Suppressor macrophage (primary cell): ENCODE measurements around the gene LYRM4.
"Not testable (repeated sequence)": the region's sequence is repeated elsewhere in the genome, so short reads cannot be mapped to it uniquely, and the experiment has no call there.

ENCODE experiments used
- DNase-seq, 4 experiments: peaks; one replicate each; pipeline ENCODE4 v3.0.0-alpha.2; 2020 to 2022

Gene LYRM4

DNA sequence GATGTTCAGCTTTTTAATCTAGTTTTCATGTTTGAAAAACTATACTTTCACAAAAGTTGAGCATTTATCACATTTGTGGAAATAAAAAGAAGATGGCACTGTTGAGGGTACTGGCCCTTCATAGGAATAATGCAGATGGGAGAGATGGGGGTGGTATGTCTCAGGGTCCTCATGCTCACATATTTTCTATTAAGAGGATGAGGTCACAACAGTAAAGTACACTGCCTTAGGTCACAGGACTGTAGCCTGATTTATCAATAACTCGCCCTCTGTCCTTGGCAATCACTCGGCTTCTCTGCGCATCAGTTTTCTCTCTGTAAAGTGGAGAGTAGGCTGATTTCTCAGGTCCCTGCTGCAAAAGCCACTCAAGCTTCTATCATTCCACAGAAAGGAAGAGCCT lies 119.7 kb downstream of the LYRM4 start:
- peak in 1 of 4 experiments; percentile 35 for DNase-seq

DNA sequence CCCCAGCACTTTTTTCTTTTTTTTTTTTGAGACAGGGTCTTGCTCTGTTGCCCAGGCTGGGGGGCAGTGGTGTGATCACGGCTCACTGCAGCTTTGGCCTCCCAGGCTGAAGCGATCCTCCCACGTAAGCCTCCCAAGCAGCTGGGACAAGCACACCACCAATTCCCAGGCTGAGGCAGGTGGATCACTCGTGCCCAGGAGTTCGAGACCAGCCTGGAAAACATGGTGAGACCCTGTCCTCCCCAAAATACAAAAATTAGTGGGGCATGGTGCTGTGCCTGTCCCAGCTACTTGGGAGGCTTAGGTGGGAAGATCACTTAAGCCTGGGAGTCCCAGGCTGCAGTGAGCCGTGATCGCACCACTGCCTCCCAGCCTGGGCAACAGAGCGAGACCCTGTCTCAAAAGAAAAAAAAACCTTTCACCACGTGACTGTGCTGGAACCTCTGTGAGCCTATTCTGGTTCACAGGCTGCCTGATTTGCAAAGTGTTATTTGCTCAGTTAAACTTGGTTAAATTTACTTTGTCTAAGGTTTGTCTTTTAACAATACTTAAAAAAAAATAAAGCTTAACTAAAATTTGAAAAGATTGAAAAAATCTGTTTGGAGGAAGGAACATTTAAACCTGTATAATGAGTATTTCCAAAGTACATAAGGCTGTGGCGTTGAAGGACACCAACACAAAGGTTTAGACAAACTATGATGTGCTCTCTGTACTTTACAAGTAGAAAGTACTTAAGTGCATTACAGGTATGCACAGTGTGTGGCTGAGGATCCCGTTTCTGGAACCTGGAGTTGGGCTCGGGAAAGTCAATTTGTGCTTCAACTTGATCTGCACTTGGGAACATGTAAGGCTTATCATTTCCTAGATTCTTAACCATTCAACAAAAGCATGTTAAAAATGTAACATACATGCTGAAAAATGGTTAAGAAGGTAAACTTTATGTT lies 120.7 kb downstream of the LYRM4 start:
- DNase-seq = no peak

DNA sequence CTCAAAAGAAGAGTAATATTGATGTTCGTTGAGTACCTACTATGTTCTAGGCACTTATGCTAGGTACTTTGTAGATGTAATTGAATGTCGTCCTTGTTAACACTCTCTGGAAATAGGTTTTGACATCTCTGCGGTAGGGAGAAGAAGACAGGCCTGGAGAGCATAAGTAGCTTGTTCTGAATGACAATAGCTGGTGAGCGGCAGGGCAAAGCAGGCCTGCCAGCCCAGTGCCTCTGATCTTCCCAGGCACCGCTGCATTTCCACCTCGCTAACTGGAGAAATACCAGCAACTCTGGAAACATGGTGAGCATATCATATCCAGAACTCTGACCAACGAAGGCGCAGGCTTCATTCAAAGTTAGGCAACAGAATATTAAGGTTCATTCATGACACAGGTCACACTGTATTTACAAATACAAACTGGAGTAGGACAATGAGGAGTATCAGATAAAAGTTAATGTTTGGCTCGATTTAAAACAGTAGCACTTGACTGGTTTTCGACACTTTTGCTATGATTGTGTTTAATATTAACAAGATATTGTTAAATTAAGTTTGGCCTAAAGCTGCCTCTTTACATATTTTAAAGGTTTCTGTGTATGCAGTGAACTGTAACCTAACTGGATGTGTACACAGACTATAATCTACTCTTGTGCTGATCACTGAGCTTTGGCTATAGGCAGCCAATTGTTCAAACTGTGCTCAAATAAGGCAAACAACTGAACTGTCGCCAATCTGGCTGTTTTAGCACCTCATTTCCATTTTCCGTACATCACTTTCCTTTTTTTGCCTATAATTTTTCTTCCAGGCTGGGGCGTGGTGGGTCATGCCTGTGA lies 121.5 kb downstream of the LYRM4 start:
- DNase-seq = no peak

DNA sequence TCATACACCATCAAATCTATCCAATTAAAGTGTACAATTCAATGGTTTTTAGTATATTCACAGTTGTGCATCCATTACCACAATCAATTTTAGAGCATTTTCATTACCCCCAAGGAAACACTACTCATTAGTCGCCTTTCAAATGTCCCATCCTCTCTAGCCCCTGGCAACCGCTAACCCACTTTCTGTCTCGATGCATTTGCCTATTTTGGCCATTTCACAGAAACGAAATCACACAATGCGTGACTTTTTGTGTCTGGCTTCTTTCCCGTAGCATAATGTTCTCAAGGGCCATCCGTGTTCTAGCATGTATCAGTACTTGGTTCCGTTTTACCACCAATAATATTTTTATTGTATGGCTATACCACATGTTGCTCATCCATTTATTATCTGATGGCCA lies 123.9 kb downstream of the LYRM4 start:
- DNase-seq = no peak

DNA sequence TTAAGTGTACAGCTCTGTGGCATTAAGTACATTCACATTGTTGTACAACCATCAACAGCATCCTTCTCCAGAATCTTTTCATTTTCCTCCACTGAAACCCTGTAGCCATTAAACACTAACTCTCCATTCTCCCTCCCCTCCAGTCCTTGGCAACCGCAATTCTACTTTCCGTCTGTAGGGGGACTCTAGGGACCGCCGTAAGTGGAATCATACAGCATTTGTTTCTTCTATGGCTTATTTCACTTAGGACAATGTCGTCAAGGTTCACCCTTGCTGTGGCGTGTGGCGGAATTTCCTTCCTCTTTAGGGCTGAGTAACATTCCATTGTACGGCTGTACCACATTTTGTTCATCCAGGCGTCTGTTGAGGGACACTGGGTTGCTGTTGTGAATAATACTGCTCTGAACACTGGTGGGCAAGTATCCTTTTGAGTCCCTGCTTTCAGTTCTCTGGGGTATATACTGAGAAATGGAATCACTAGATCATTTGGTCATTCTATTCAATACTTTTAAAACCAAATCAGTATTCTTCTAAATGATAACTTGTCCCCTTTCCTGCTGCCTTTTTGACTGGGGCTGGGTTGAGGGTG lies 124.9 kb downstream of the LYRM4 start:
- DNase-seq = peak; percentile 55 to 70 (median 59)

DNA sequence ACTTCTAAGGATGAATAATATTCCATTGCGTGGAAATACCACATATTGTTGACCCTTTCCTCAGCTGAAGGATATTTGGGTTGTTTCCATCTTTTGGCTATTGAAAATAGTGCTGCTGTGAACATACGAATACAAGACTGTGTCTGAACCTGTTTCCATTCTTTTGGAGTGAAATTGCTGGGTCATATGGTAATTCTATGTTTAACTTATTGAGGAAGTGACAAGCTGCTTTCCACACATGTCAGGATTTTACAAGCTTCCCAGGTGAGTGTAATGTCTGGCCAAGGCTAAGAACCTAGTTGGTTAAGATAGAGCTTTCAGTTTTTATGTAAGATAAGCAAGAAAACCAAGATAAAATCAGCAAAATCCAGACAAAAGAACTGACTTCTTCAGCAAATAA lies 126.8 kb downstream of the LYRM4 start:
- DNase-seq = peak in 1 of 4 experiments; percentile 8

DNA sequence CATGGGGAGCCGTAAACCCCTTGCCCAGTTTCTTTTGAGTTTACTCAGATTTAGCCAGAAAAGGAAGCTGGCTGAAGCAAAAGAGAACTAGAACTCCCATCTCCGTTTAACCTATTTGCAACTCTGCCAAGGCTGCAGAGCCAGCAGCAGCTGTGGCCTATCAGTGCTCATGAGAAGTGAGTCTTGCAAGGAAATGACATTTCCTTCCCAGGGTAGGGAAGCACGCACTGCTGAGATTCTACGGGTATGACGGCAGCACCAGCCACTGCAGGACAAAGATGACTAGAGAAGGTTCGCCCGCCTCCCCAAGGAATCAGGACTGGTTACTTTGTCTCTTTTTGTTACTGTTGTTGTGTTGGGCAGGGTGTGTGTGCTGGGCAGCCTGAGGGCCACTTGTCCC lies 128.0 kb downstream of the LYRM4 start:
- peak; percentile 90 to 96 (median 92) for DNase-seq

DNA sequence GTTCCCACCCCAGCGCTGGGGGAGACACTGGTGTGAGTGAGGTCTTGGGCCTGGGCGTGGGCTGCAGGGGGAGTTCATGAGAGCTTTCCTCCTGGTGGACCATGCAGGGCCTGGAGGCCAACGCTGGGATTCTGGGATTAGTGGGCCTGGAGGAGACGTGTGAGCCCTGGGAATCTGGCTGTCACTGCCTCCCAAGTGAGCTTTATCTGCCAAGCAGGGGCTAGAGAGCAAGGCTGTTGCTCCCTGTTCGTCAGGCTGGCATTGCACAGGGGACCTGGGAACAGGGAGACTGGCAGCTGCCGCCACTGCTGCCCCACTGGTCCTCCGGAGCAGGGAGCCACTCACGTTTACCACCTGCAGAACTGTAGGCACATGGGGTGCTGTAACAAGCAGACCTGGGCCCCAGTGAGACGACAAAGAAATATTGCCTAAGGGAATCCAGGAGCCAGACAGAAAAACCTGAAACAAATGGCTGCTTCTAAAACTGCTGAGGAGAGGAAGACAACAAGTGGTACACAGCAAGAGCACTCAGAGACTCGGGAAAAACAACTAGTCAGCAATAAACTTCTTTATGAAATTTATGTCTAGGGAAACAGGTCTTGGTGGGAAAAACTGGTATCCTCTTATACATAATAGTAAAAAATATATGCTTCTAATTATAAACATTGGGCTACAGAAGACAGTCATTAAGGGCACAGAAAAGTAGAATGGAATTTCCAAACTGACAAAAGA lies 130.4 kb downstream of the LYRM4 start:
- no peak for DNase-seq

DNA sequence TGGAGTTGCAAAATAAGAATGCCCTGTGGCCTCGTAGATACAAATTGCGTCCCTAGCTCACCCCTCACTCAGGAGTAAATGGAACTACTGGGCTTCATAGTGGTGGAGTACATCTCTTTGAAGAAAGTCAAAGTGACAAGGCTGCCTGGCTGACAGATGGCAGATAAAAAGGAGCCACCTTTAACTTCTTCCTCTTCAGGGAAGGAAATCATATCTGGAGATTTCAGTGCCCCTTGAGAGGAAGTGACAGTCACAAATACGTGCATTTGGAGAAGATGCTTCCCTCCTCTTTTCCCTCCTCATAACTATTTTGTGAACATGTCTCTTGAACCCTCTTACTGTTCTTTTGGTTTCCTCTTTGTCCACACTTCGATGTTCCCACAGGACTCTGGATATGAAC lies 132.4 kb downstream of the LYRM4 start:
- no peak for DNase-seq

DNA sequence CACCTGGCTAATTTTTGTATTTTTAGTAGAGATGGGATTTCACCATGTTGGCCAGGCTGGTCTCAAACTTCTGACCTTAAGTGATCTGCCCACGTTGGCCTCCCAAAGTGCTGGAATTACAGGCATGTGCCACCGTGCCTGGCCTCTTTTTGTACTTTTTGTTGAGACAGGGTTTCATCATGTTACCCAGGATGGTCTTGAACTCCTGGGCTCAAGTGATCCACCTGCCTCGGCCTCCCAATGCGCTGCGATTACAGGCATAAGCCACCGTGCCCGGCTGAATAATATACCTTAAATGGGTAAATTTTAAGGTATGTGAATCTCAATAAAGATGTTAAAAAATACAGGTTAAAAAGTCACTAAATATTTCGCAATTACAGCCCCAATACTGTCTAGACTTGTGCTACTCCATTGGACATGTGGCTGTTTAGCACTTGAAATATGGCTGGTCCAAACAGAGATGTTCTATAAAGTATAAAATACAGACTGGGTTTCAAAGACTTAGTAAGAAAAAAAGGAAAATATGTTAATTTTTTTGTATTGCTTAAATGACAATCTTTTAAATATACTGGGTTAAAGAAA lies 133.6 kb downstream of the LYRM4 start:
- no peak for DNase-seq

DNA sequence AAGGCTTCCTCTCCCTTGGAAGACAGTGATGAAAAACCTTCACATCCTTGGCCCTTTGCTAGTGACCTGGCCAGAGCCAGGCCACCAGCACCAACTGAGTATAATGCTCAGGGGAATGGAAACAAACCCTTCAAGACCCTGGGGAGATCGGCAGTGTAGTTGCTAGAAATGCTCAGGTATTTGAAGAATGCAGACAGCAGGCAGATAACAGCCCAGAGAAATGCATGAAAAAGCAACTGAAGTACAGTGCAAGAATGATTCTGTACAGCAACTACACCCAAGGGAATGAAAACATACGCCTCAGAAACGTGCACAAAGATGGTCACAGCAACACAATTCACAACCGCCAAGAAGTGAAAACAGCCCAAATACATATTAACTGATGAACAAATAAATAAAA lies 134.5 kb downstream of the LYRM4 start:
- DNase-seq = no peak

DNA sequence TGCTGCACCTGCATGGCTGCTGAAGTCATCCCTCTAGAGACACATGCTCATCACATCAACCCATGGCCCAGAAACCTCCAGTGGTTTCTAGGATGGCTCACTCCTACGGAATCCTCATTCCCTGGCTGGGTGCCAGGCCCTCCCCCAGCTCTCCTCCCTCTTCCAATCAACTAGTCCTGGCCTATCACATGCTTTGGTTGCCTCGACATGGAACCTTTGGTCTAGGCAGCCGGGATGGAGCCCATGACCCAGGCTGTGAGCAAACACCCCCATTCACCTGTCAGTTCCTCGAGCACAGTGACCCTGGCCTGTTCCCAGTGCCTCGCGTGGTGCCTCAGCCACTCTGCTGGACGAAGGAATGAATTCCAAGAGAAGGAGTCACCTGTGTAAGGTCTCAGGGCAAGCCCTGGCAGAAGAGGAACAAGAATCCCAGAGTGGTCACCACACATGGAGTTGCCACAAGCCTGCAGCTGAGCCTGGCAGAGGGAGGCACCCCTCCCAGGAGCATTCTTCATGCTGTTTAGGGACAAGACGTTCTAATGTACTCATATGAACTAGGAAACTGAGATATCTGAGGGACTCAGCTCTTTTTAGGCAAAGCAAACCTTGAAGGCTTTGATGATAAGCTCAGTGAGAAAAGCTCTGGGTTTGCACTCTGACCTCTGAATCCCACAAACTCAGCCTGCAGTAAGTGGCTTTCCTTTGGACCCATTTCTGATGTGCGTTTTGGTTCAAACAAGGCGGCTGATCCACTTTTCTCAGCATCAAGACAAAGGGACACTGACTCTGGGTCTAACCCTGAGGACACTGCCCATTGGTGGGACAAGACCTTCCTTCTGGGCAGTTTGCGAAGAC lies 135.4 kb downstream of the LYRM4 start:
- DNase-seq = no peak

DNA sequence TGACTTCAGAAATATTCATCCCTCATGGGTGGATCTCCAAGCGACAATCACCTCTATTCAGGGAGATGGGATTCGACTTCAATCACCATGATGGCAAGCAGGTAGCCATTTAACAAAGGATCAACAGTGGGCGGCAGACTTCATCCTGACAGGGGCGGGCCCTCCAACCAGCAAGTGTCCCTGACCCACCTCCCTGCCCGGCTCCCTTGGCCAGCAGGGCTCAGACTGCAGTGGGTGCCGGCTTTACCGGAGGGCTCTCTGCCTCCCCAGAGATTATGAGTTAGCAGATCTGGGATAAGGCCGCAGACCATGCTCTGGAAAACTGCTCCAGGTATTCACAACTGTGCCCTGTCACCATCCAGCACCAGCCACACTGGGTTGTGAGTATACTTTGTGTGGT lies 136.2 kb downstream of the LYRM4 start:
- DNase-seq = no peak

DNA sequence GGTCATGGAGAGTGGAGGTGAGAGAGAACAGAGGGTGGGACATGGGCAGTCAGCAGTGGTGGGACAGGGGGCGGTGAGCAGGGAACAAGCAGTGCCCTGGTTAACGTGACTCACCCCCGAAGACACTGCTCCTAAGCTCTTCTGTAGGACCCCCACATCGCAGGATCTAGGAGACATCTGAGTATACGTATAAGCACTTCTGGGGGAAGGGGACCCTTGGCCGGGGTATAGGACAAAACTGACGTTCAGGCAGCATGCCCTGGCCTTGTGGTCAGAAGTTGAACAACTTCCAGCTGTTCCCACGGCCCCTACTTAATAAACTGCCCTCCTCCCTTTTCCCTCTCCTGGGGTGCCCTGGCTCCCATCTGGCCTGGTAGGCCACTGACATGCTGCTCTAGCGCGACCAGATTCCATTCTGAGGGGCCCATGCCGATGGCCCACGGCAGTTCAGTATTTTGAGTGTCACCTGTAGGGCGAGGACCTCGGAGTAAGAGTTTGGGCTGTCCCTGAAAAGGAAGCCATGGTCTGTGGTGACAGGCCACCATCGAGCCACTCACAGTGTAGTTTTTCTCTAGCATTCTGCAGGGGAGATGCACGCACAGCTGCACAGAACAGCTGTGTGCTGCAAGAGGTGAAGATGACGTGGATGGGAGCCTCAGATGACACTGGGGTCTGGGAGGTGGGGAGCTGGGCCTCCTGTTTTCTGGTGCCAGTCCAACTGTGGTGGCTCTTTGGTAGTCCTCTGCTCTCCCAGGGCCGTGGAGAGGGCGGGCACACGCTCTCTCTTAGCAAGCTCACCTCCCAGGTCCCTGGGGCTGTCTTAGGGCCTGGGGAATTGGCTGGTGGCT lies 137.2 kb downstream of the LYRM4 start:
- DNase-seq = no peak

DNA sequence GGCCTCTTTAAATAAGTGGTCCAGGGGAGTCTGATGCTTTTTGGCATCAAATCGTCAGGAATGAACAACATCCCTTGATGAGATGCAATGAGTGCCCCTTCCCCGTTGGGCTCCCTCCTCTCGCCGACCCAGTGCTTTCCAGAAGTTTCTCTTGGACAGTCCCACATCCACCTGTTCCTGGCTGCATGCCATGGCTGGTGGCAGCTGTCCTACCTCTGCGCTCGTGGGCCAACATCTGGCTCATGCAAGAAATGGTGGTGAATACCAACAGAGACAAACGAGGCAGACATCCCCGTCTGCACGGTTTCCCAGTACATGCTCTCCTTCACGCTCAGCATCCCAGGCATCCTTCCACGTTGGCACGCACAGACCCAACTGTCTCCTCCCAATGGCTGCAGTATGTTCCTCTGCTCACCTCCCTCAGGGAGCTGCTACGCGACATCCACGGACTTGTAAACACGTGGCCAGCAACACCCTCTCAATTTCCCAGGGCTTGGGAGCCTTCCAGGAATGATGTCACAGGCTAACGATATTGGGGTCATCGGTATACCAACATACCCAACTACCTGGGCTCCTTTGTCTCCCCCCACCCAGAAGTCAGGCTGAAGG lies 138.1 kb downstream of the LYRM4 start:
- no peak for DNase-seq

DNA sequence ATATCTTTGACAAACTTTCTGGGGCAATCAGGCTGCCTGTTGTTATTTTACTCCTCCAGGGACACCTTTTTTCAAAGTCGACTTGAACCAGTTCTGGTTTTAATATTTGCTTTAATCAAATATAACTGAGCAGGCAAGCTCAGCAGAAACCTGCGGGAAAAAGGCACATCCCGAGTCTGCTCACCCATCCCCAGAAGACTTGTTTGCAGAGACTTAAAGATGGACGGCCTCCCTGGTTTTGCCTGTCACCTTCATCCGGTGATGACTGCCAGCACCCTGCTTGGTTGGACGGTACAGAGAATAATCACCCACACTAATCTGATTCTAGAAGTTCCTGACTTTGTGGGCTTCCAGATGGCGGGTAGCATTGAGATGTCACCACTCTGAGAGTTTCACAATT lies 138.8 kb downstream of the LYRM4 start:
- no peak for DNase-seq

DNA sequence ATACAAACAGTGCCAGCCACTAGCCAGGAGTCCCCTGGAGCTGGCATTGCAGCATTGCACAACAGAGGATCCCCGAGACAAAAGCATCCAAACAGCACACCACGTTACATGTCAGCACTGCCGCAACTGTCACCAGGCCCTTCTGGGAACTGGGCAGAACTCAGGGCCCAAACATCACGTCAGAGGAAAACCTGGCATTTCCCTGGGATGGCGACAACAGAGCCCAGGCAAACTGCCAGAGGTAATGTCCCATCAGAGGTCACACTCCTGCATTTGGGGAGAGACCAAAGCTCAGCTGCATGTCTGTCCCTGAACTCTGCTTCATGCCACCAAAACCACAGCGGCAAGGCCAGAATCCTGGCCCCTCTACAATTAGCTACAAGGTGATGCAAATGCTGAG lies 139.3 kb downstream of the LYRM4 start:
- no peak for DNase-seq

DNA sequence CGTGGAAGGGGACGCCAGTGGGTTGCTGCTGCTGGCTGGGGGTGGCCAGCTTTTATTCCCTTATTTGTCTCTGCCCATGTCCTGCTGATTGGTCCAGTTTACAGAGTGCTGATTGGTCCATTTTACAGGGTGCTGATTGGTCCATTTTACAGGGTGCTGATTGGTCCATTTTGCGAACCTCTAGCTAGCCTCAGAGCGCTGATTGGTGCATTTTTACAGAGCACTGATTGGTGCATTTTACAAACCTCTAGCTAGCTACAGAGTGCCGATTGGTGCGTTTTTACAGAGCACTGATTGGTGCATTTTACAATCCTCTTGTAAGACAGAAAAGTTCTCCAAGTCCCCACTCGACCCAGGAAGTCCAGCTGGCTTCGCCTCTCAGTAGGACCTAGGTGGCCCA lies 140.2 kb downstream of the LYRM4 start:
- DNase-seq = not testable (repeated sequence)

DNA sequence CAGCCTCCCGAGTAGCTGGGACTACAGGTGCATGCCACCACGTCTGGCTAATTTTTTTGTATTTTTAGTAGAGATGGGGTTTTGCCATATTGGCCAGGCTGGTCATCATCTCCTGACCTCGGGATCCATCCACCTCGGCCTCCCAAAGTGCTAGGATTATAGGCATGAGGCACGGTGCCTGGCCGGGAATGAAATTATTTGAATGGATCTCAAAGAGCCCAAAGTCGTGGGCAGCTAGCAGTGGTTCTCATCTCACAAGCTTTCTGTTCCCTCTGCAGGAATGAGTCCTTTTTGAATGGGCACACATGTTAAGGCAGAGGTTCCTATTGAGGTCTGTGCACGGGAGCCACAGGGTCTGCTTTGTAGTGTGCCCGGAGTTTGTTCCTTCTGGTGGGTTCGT lies 140.7 kb downstream of the LYRM4 start:
- no peak for DNase-seq
